ENCODE results near the gene DERL3.

The DERL3 gene

DNA sequence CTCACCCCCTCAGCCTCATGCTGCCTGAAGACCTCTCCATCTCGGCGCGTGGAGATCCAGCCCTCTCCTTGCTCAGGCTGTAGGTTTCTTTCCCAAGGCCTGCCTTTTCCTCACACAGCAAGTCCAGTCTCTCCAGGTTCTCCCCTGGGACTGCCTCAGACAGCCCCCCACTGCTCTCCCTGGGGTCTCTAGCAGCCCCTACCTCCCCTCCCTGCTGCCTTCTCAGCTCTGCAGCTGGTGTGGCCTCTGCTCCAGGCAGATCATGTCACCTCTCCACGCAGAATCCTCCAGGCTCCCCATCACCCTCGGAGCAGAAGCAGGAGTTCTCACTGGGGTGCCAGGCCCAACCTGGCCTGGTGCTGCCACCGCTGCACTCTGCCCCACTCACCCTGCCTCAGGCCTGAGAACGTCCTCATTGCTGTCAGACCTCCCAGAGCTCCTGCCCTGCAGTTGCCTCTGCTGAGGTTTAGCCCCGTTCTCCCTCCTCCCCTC is 36.9 kb downstream of the DERL3 start:
- peaks cover 21% of the 10 kb centered on the region for H3K79me2 ChIP-seq (ENCODE audit: insufficient read depth, low read length)
- H3K36me3 ChIP-seq (ENCODE audit: insufficient read depth, low read length) = peaks cover 55% of the 10 kb centered on the region
- H3K9ac ChIP-seq (ENCODE audit: low read length) = peak overlapping the region; percentile 90
- no peaks in the 10 kb centered on the region for H3K9me3 ChIP-seq (ENCODE audit: low read length)
- H3K9me2 ChIP-seq (ENCODE audit: low read depth, low read length) = no peaks in the 10 kb centered on the region
- peak overlapping the region; percentile 98 for H3K27ac ChIP-seq (ENCODE audit: low read depth, low read length, poor library complexity, severe bottlenecking)
- peaks cover 8% of the 10 kb centered on the region; the same call in 1 of the 2 replicates for H3F3A ChIP-seq (ENCODE audit: insufficient read depth, low read length)
- no peak for TF ChIP-seq EZH2 (IDR thresholded peaks at IDR 0.05; ENCODE audit: borderline replicate concordance, low read length)
- TF ChIP-seq, protein P1, sequence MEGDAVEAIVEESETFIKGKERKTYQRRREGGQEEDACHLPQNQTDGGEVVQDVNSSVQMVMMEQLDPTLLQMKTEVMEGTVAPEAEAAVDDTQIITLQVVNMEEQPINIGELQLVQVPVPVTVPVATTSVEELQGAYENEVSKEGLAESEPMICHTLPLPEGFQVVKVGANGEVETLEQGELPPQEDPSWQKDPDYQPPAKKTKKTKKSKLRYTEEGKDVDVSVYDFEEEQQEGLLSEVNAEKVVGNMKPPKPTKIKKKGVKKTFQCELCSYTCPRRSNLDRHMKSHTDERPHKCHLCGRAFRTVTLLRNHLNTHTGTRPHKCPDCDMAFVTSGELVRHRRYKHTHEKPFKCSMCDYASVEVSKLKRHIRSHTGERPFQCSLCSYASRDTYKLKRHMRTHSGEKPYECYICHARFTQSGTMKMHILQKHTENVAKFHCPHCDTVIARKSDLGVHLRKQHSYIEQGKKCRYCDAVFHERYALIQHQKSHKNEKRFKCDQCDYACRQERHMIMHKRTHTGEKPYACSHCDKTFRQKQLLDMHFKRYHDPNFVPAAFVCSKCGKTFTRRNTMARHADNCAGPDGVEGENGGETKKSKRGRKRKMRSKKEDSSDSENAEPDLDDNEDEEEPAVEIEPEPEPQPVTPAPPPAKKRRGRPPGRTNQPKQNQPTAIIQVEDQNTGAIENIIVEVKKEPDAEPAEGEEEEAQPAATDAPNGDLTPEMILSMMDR (IDR thresholded peaks at IDR 0.05; ENCODE audit: low read length) = no peak
- peak overlapping the region; percentile 75 for H3K4me3 ChIP-seq (ENCODE audit: low read depth, low read length, poor library complexity, severe bottlenecking)
- H2AFZ ChIP-seq (ENCODE audit: low read length) = no peak overlapping the region
- no peaks in the 10 kb centered on the region for H3K27me3 ChIP-seq (ENCODE audit: insufficient read depth, low read length)
- H3K4me1 ChIP-seq (ENCODE audit: insufficient read depth, low read length, severe bottlenecking) = peaks cover 87% of the 10 kb centered on the region
- H4K20me1 ChIP-seq (ENCODE audit: insufficient read depth, low read length) = no peaks in the 10 kb centered on the region
- peak overlapping the region; percentile 97 for H3K4me2 ChIP-seq (ENCODE audit: low read length)

DNA sequence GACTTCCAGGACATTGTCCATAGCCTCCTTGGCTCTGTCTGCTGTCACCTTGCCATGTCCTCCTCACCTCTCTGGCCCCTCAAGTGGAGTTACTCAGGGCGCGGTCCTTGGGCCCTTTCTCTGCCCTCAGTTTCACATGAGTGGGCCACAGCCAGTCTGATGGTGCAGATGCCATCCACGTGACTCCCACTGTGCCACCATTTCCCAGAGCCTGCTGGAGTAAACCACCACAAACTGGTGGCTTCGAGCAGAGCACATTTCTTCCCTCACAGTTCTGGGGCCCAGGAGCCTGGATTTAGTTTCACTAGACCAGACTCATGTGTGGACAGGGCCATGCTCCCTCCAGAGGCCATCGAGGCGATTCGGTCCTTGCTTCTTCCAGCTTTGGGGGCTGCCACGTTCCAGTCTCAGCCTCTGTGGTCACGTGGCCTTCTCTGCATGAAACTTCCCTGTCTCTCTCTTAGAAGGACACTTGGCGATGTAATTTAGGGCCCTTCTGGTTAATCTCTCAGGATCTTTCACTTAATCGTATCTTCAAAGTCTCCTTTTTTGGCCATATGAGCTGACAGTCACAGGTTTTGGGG is 37.5 kb downstream of the DERL3 start:
- H3K27ac ChIP-seq (ENCODE audit: low read depth, low read length, poor library complexity, severe bottlenecking) = peak overlapping the region; percentile 98
- no peaks in the 10 kb centered on the region for H4K20me1 ChIP-seq (ENCODE audit: insufficient read depth, low read length)
- H3K9ac ChIP-seq (ENCODE audit: low read length) = peak overlapping the region; percentile 90
- peaks cover 81% of the 10 kb centered on the region for H3K4me1 ChIP-seq (ENCODE audit: insufficient read depth, low read length, severe bottlenecking)
- peaks cover 15% of the 10 kb centered on the region for H3K79me2 ChIP-seq (ENCODE audit: insufficient read depth, low read length)
- H3K9me3 ChIP-seq (ENCODE audit: low read length) = no peaks in the 10 kb centered on the region
- TF ChIP-seq, protein P1 (IDR thresholded peaks at IDR 0.05; ENCODE audit: low read length) = no peak
- TF ChIP-seq EZH2 (IDR thresholded peaks at IDR 0.05; ENCODE audit: borderline replicate concordance, low read length) = no peak
- H3K4me3 ChIP-seq (ENCODE audit: low read depth, low read length, poor library complexity, severe bottlenecking) = peak overlapping the region; percentile 11
- H2AFZ ChIP-seq (ENCODE audit: low read length) = no peak overlapping the region
- peak overlapping the region; percentile 97 for H3K4me2 ChIP-seq (ENCODE audit: low read length)
- H3F3A ChIP-seq (ENCODE audit: insufficient read depth, low read length) = peaks cover 11% of the 10 kb centered on the region; the same call in 1 of the 2 replicates
- no peaks in the 10 kb centered on the region for H3K9me2 ChIP-seq (ENCODE audit: low read depth, low read length)
- no peaks in the 10 kb centered on the region for H3K27me3 ChIP-seq (ENCODE audit: insufficient read depth, low read length)
- H3K36me3 ChIP-seq (ENCODE audit: insufficient read depth, low read length) = peaks cover 55% of the 10 kb centered on the region

DNA sequence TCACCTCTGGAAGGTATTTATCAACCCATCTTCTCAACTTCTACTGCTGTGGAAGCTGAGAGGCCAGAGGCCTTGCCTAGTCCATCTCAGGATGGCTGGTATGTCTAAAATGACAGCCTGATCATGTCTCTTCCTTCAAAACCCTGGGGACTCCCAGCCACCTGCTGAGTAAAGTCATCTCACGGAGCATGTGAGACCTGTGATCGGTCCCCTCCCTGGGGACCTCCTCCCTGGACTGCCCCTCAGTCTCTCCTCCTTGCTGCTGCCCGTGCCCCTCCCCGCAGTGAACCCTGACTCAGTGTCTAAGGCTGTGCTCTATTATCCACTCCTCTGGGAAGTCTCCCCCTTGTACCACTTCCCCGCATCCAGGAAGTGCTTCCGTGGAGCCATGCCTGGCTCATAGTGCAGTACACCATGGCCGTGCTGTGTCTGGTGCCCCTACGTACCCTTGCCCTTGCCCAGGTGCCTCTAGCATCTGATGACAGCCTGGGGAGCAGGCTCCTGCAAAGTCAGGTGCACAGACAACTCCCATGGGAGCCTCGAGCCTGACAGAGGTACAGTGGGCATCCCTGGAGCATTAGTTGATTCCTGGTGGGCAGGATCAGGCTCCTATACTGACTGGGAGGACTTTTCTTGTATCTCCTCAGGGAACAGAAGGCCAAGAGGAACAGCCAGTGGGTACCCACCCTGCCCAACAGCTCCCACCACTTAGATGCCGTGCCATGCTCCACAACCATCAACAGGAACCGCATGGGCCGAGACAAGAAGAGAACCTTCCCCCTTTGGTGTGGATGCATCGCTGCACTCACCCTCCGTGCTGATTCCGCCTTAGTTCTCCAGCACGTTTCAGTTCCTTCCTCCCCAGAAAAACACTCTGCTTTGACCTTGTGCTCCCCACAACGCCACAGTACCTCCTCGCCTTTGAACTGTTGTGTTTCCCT is 38.2 kb downstream of the DERL3 start:
- no peak for TF ChIP-seq EZH2 (IDR thresholded peaks at IDR 0.05; ENCODE audit: borderline replicate concordance, low read length)
- TF ChIP-seq, protein P1 (IDR thresholded peaks at IDR 0.05; ENCODE audit: low read length) = no peak
- H3K4me2 ChIP-seq (ENCODE audit: low read length) = peak overlapping the region; percentile 97
- peaks cover 74% of the 10 kb centered on the region for H3K4me1 ChIP-seq (ENCODE audit: insufficient read depth, low read length, severe bottlenecking)

More for the DNA sequence above, 38.2 kb downstream of the DERL3 start:
- H3K36me3 ChIP-seq (ENCODE audit: insufficient read depth, low read length) = peaks cover 56% of the 10 kb centered on the region
- H3K27ac ChIP-seq (ENCODE audit: low read depth, low read length, poor library complexity, severe bottlenecking) = peak overlapping the region; percentile 98
- peaks cover 10% of the 10 kb centered on the region for H3K79me2 ChIP-seq (ENCODE audit: insufficient read depth, low read length)
- no peaks in the 10 kb centered on the region for H4K20me1 ChIP-seq (ENCODE audit: insufficient read depth, low read length)
- H3K9me2 ChIP-seq (ENCODE audit: low read depth, low read length) = no peaks in the 10 kb centered on the region
- no peaks in the 10 kb centered on the region for H3K27me3 ChIP-seq (ENCODE audit: insufficient read depth, low read length)
- H3K9me3 ChIP-seq (ENCODE audit: low read length) = no peaks in the 10 kb centered on the region
- peak overlapping the region; percentile 90 for H3K9ac ChIP-seq (ENCODE audit: low read length)
- no peak overlapping the region for H2AFZ ChIP-seq (ENCODE audit: low read length)
- H3K4me3 ChIP-seq (ENCODE audit: low read depth, low read length, poor library complexity, severe bottlenecking) = peak overlapping the region; percentile 35
- peaks cover 14% of the 10 kb centered on the region; the same call in 1 of the 2 replicates for H3F3A ChIP-seq (ENCODE audit: insufficient read depth, low read length)
